BLaER1 (cell line): Measurements from ENCODE around the gene INSC.

Source experiments
- H3K27ac ChIP-seq: shearing (Covaris generic); formaldehyde crosslinking; 2 replicates; pipeline ENCODE4 v1.8.1; 2022
- H3K27me3 ChIP-seq: shearing (Covaris generic); formaldehyde crosslinking; 2 replicates; pipeline ENCODE4 v1.8.1; 2022
- H3K36me3 ChIP-seq: shearing (Covaris generic); formaldehyde crosslinking; 2 replicates; pipeline ENCODE4 v1.8.1; 2022
- H3K4me1 ChIP-seq: shearing (Covaris generic); formaldehyde crosslinking; 2 replicates; pipeline ENCODE4 v1.8.1; 2022
- H3K4me2 ChIP-seq: shearing (Covaris generic); formaldehyde crosslinking; 2 replicates; pipeline ENCODE4 v1.8.1; 2022
- H3K4me3 ChIP-seq: shearing (Covaris generic); formaldehyde crosslinking; 2 replicates; pipeline ENCODE4 v1.8.1; 2022
- H3K9ac ChIP-seq: shearing (Covaris generic); formaldehyde crosslinking; 2 replicates; pipeline ENCODE4 v1.8.1; 2022
- H3K9me3 ChIP-seq: shearing (Covaris generic); formaldehyde crosslinking; 2 replicates; pipeline ENCODE4 v1.8.1; 2022
- H4K20me1 ChIP-seq: shearing (Covaris generic); formaldehyde crosslinking; 2 replicates; pipeline ENCODE4 v1.8.1; 2022
- Cebpa-rat ChIP-seq: shearing (Covaris generic); IDR thresholded peaks from 2 replicates; pipeline ENCODE4 v1.8.1; 2022

Gene INSC

GRCh38 chr11:15158351-15159015 lies 43.8 kb downstream of the INSC start:
- no peak overlapping the region for H3K4me2 ChIP-seq
- no peak overlapping the region for H3K27ac ChIP-seq
- H3K9me3 ChIP-seq: no peaks in the 10 kb centered on the region
- H3K36me3 ChIP-seq: no peaks in the 10 kb centered on the region
- TF ChIP-seq Cebpa-rat: no peak
- H3K4me1 ChIP-seq: no peaks in the 10 kb centered on the region
- H3K27me3 ChIP-seq: no peaks in the 10 kb centered on the region
- no peak overlapping the region for H3K9ac ChIP-seq
- H3K4me3 ChIP-seq: no peak overlapping the region
- no peaks in the 10 kb centered on the region for H4K20me1 ChIP-seq

GRCh38 chr11:15159085-15159484 lies 44.4 kb downstream of the INSC start:
- no peak overlapping the region for H3K27ac ChIP-seq
- no peaks in the 10 kb centered on the region for H3K4me1 ChIP-seq
- H4K20me1 ChIP-seq: no peaks in the 10 kb centered on the region
- no peaks in the 10 kb centered on the region for H3K36me3 ChIP-seq
- H3K9ac ChIP-seq: no peak overlapping the region
- no peak overlapping the region for H3K4me3 ChIP-seq
- TF ChIP-seq Cebpa-rat: no peak
- no peaks in the 10 kb centered on the region for H3K9me3 ChIP-seq
- H3K27me3 ChIP-seq: no peaks in the 10 kb centered on the region
- no peak overlapping the region for H3K4me2 ChIP-seq

- no peak for TF ChIP-seq Cebpa-rat
- Histone ChIP-seq H3K27me3 (no peaks in the 10 kb centered on the region), H3K4me2 (no peak overlapping the region), H3K36me3 (no peaks in the 10 kb centered on the region), H3K27ac (no peak overlapping the region), H3K4me1 (no peaks in the 10 kb centered on the region), H3K9ac (no peak overlapping the region), H3K4me3 (no peak overlapping the region), H4K20me1 (no peaks in the 10 kb centered on the region), H3K9me3 (no peaks in the 10 kb centered on the region)
These were observed 47.1 kb downstream of the INSC start for GRCh38 chr11:15161790-15162189.

- H3K4me1 ChIP-seq: no peaks in the 10 kb centered on the region
- no peaks in the 10 kb centered on the region for H3K9me3 ChIP-seq
- TF ChIP-seq Cebpa-rat: no peak
- no peak overlapping the region for H3K27ac ChIP-seq
- H3K36me3 ChIP-seq: no peaks in the 10 kb centered on the region
- H3K4me3 ChIP-seq: no peak overlapping the region
- H4K20me1 ChIP-seq: no peaks in the 10 kb centered on the region
- H3K4me2 ChIP-seq: no peak overlapping the region
- H3K27me3 ChIP-seq: no peaks in the 10 kb centered on the region
- no peak overlapping the region for H3K9ac ChIP-seq
These were observed 48.4 kb downstream of the INSC start for GRCh38 chr11:15163136-15163535.

GRCh38 chr11:15166204-15166603 lies 51.5 kb downstream of the INSC start:
- Histone ChIP-seq H3K27ac (no peak overlapping the region), H3K9ac (no peak overlapping the region), H3K9me3 (no peaks in the 10 kb centered on the region), H4K20me1 (no peaks in the 10 kb centered on the region), H3K4me3 (no peak overlapping the region), H3K4me1 (no peaks in the 10 kb centered on the region), H3K36me3 (no peaks in the 10 kb centered on the region), H3K4me2 (no peak overlapping the region), H3K27me3 (no peaks in the 10 kb centered on the region)
- TF ChIP-seq Cebpa-rat: no peak

- Histone ChIP-seq H3K4me1 (no peaks in the 10 kb centered on the region), H3K9me3 (no peaks in the 10 kb centered on the region), H3K4me2 (no peak overlapping the region), H3K36me3 (no peaks in the 10 kb centered on the region), H3K27me3 (no peaks in the 10 kb centered on the region), H4K20me1 (no peaks in the 10 kb centered on the region), H3K4me3 (no peak overlapping the region), H3K9ac (no peak overlapping the region), H3K27ac (no peak overlapping the region)
- no peak for TF ChIP-seq Cebpa-rat
These were observed 55.3 kb downstream of the INSC start for GRCh38 chr11:15169815-15170551.

- Histone ChIP-seq H3K27ac (no peak overlapping the region), H3K4me2 (no peak overlapping the region), H3K36me3 (no peaks in the 10 kb centered on the region), H3K9me3 (no peaks in the 10 kb centered on the region), H3K4me3 (no peak overlapping the region), H3K9ac (no peak overlapping the region), H3K4me1 (no peaks in the 10 kb centered on the region), H3K27me3 (no peaks in the 10 kb centered on the region), H4K20me1 (no peaks in the 10 kb centered on the region)
- no peak for TF ChIP-seq Cebpa-rat
These were observed 56.0 kb downstream of the INSC start for GRCh38 chr11:15170698-15171097.

- Histone ChIP-seq H3K27me3 (no peaks in the 10 kb centered on the region), H3K4me3 (no peak overlapping the region), H3K36me3 (no peaks in the 10 kb centered on the region), H3K4me1 (no peaks in the 10 kb centered on the region), H3K4me2 (no peak overlapping the region), H3K9me3 (no peaks in the 10 kb centered on the region), H3K9ac (no peak overlapping the region), H4K20me1 (no peaks in the 10 kb centered on the region), H3K27ac (no peak overlapping the region)
- no peak for TF ChIP-seq Cebpa-rat
These were observed 57.2 kb downstream of the INSC start for GRCh38 chr11:15171956-15172355.

GRCh38 chr11:15175831-15176230 lies 61.1 kb downstream of the INSC start:
- no peak overlapping the region for H3K4me2 ChIP-seq
- no peak for TF ChIP-seq Cebpa-rat
- no peak overlapping the region for H3K27ac ChIP-seq
- H3K36me3 ChIP-seq: no peaks in the 10 kb centered on the region
- no peak overlapping the region for H3K9ac ChIP-seq
- H3K4me3 ChIP-seq: no peak overlapping the region
- no peaks in the 10 kb centered on the region for H3K27me3 ChIP-seq
- H4K20me1 ChIP-seq: no peaks in the 10 kb centered on the region
- no peaks in the 10 kb centered on the region for H3K9me3 ChIP-seq
- H3K4me1 ChIP-seq: no peaks in the 10 kb centered on the region

GRCh38 chr11:15176646-15177163 lies 62.0 kb downstream of the INSC start:
- Histone ChIP-seq H3K4me2 (no peak overlapping the region), H4K20me1 (no peaks in the 10 kb centered on the region), H3K4me3 (no peak overlapping the region), H3K4me1 (no peaks in the 10 kb centered on the region), H3K9me3 (no peaks in the 10 kb centered on the region), H3K36me3 (no peaks in the 10 kb centered on the region), H3K9ac (no peak overlapping the region), H3K27me3 (no peaks in the 10 kb centered on the region), H3K27ac (no peak overlapping the region)
- no peak for TF ChIP-seq Cebpa-rat
